ENCODE data around the gene ASB16.

The ASB16 gene

GRCh38 chr17:44210342-44211192 is 40.1 kb downstream of the ASB16 start:
- peak; percentile 92 for DNase-seq (ENCODE audit: low spot score)

GRCh38 chr17:44211281-44212265 is 41.1 kb downstream of the ASB16 start:
- no peak for DNase-seq (ENCODE audit: low spot score)

GRCh38 chr17:44212507-44213402 is 42.3 kb downstream of the ASB16 start:
- DNase-seq (ENCODE audit: low spot score) = no peak

- DNase-seq (ENCODE audit: low spot score) = no peak
Measured at GRCh38 chr17:44213403-44214229, 43.1 kb downstream of the ASB16 start.

GRCh38 chr17:44214230-44214494 is 43.7 kb downstream of the ASB16 start:
- DNase-seq (ENCODE audit: low spot score) = no peak

GRCh38 chr17:44214896-44215295 is 44.4 kb downstream of the ASB16 start:
- no peak for DNase-seq (ENCODE audit: low spot score)

GRCh38 chr17:44216173-44216572 is 45.7 kb downstream of the ASB16 start:
- DNase-seq (ENCODE audit: low spot score) = peak; percentile 38

- no peak for DNase-seq (ENCODE audit: low spot score)
Measured at GRCh38 chr17:44216694-44217093, 46.2 kb downstream of the ASB16 start.

- DNase-seq (ENCODE audit: low spot score) = no peak
Measured at GRCh38 chr17:44217738-44218343, 47.3 kb downstream of the ASB16 start.

- peak; percentile 89 for DNase-seq (ENCODE audit: low spot score)
Measured at GRCh38 chr17:44218344-44219107, 48.0 kb downstream of the ASB16 start.

- peak; percentile 66 for DNase-seq (ENCODE audit: low spot score)
Measured at GRCh38 chr17:44219108-44219615, 48.7 kb downstream of the ASB16 start.

GRCh38 chr17:44219616-44220212 is 49.2 kb downstream of the ASB16 start, which contains the start of gene UBTF:
UBTF (minus strand) TSS chr17:44219675; CDS start chr17:44218229, 1,446 bp downstream.
- peak; percentile 79 for DNase-seq (ENCODE audit: low spot score)

GRCh38 chr17:44220213-44221083 is 49.9 kb downstream of the ASB16 start:
- peak; percentile 48 for DNase-seq (ENCODE audit: low spot score)

- DNase-seq (ENCODE audit: low spot score) = peak; percentile 53
Measured at GRCh38 chr17:44221084-44221861, 50.8 kb downstream of the ASB16 start.

GRCh38 chr17:44221862-44222111 is 51.3 kb downstream of the ASB16 start:
- no peak for DNase-seq (ENCODE audit: low spot score)

GRCh38 chr17:44222112-44222869 is 51.8 kb downstream of the ASB16 start:
- peak; percentile 55 for DNase-seq (ENCODE audit: low spot score)

- no peak for DNase-seq (ENCODE audit: low spot score)
Measured at GRCh38 chr17:44223541-44224071, 53.1 kb downstream of the ASB16 start.
